SKM-1 treated with dmso at 0.1 percent for 144 hours (cell line): ENCODE measurements around the gene SIGLEC11.

Source experiments
- DNase-seq: peaks from one replicate; lab custom pipeline; 2025; ENCODE audit not compliant: unreplicated experiment; lab: John Stamatoyannopoulos, UW

SIGLEC11 gene

GRCh38 chr19:49907745-49908446 lies 53.1 kb downstream of the SIGLEC11 start:
- DNase-seq, result no peak

GRCh38 chr19:49906879-49907564 lies 54.0 kb downstream of the SIGLEC11 start:
- no peak for DNase-seq

GRCh38 chr19:49904136-49904535 lies 56.8 kb downstream of the SIGLEC11 start:
- DNase-seq, result no peak
